HFFc6 (cell line): ENCODE measurements around the gene PACS2. TPM values are rescaled to one million over a fixed set of nuclear protein-coding genes. Genes with fewer than 3 reads are reported as not detected.

Experiments
- DNase-seq: peaks from one replicate; pipeline ENCODE4 v3.0.0-alpha.2; 2018
- H3K27ac Mint-ChIP-seq: 2 replicates; pipeline ENCODE4 v1.8.0; 2020; ENCODE audit warnings: mild to moderate bottlenecking, mixed read lengths
- H3K27me3 Mint-ChIP-seq: 2 replicates; pipeline ENCODE4 v1.8.0; 2021; ENCODE audit warnings: mild to moderate bottlenecking, moderate library complexity, mixed read lengths; ENCODE audit not compliant: insufficient read depth
- H3K36me3 Mint-ChIP-seq: 2 replicates; pipeline ENCODE4 v1.8.0; 2021; ENCODE audit warnings: low read depth, mixed read lengths
- H3K4me1 Mint-ChIP-seq: 2 replicates; pipeline ENCODE4 v1.8.0; 2020; ENCODE audit warnings: low read depth, mixed read lengths
- H3K4me3 Mint-ChIP-seq: 2 replicates; pipeline ENCODE4 v1.8.0; 2020; ENCODE audit warnings: mild to moderate bottlenecking, moderate library complexity, mixed read lengths
- H3K9me3 Mint-ChIP-seq: 2 replicates; pipeline ENCODE4 v1.8.0; 2020; ENCODE audit warnings: mild to moderate bottlenecking, mixed read lengths
- total RNA-seq, 6 experiments: library from RNA; stranded (reverse); fragmentation: NEBNext Ultra II Directional; extraction: Animal tissue kit (Norgen Biotek cat#: 25700); gene quantifications; 2 replicates in 1 of 6; 3 replicates in 5 of 6; pipeline ENCODE4 v1.2.3, GENCODE V29; 2021
- TF ChIP-seq, protein P1 (sequence below): fragments of 200-600 bp; sonication (generic); IDR thresholded peaks from 2 replicates; pipeline ENCODE4 v1.5.0; 2021; ENCODE audit warnings: antibody characterized with exemption, mild to moderate bottlenecking

The PACS2 gene
- total RNA-seq, 6 experiments from 2014 or later, result 33.5 to 38.5 (median 35.2) TPM

DNA sequence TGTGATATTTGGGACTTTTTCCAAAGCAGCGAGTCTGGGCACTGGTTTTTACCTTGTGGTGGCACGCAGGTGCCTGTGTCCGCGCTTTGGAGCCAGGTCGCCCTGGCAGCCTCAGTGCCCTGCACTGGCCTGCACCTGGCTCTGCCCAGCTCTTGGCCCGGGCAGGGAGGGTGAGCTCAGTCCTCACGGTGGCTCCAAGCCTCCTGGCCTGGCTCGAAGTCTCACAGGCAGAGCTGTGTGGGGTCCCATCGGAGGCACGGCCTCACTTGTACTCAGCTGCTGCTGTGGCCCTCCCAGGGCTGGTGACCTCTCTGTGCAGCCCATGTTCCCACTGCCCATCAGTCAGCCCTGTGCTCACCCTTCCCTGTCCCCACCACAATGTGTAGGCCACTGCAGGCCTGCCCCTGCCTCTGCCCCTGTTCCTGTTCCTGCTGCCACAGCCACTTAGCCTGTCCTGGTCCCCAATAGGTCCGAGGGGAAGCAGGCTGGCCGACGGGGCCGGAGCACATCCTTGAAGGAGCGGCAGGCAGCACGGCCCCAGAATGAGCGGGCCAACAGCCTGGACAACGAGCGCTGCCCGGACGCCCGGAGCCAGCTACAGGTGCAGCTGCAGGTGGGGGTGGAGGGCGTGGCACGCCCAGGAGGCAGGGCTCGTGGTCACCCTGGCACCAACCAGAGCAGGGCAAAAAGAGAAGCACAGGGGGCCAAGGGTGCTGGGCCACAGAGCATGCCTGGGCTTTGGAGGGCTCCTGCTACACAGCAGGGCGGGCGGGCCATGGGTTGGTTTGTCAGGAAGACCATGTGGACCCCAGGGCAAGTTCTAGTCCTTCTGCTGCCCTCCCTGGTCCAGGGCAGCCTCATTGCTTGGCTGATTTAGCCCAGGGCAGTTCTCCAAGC lies 67.1 kb downstream of the PACS2 start:
- no peaks in the 10 kb centered on the region for H3K9me3 Mint-ChIP-seq
- H3K27ac Mint-ChIP-seq, result no peak overlapping the region
- TF ChIP-seq, protein P1, sequence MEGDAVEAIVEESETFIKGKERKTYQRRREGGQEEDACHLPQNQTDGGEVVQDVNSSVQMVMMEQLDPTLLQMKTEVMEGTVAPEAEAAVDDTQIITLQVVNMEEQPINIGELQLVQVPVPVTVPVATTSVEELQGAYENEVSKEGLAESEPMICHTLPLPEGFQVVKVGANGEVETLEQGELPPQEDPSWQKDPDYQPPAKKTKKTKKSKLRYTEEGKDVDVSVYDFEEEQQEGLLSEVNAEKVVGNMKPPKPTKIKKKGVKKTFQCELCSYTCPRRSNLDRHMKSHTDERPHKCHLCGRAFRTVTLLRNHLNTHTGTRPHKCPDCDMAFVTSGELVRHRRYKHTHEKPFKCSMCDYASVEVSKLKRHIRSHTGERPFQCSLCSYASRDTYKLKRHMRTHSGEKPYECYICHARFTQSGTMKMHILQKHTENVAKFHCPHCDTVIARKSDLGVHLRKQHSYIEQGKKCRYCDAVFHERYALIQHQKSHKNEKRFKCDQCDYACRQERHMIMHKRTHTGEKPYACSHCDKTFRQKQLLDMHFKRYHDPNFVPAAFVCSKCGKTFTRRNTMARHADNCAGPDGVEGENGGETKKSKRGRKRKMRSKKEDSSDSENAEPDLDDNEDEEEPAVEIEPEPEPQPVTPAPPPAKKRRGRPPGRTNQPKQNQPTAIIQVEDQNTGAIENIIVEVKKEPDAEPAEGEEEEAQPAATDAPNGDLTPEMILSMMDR, result no peak
- peaks cover 5% of the 10 kb centered on the region; the same call in 1 of the 2 replicates for H3K36me3 Mint-ChIP-seq
- no peak for DNase-seq
- no peak overlapping the region for H3K4me3 Mint-ChIP-seq
- H3K27me3 Mint-ChIP-seq, result peaks cover 1% of the 10 kb centered on the region; the same call in 1 of the 2 replicates
- no peaks in the 10 kb centered on the region for H3K4me1 Mint-ChIP-seq

DNA sequence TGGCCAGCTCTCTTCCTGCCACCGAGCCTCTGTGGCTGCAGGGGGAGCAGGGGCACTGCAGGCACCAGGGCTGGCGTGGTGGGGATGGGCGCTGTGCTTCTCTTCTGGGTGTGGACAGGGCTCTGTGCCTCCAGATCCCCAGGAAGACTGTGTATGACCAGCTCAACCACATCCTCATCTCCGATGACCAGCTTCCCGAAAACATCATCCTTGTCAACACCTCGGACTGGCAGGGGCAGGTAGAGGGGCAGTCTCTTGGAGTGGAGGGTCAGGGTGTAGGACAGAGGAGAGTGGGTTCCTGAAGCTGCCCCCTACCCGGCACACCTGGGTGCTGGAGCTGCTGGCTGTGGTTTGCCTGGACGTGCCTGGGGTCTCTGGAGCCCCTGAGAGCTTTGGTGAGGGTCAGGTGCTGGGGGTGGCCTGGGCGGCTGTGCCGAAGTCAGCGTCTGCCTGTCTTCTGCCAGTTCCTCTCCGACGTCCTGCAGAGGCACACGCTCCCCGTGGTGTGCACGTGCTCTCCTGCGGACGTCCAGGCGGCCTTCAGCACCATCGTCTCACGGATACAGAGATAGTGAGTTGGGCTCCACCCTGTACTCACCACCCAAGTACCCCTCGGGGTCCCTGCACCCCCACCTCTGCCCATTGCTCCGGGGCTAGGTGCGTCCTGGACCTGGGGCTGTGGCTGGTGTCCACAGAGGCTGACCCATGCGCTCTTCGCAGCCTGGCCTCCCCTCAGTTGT lies 68.0 kb downstream of the PACS2 start:
- Mint-ChIP-seq H3K27me3 (peaks cover 1% of the 10 kb centered on the region; the same call in 1 of the 2 replicates), H3K27ac (no peak overlapping the region), H3K36me3 (peaks cover 5% of the 10 kb centered on the region; the same call in 1 of the 2 replicates), H3K9me3 (no peaks in the 10 kb centered on the region), H3K4me3 (no peak overlapping the region), H3K4me1 (no peaks in the 10 kb centered on the region)
- TF ChIP-seq, protein P1, result no peak
- DNase-seq, result no peak

DNA sequence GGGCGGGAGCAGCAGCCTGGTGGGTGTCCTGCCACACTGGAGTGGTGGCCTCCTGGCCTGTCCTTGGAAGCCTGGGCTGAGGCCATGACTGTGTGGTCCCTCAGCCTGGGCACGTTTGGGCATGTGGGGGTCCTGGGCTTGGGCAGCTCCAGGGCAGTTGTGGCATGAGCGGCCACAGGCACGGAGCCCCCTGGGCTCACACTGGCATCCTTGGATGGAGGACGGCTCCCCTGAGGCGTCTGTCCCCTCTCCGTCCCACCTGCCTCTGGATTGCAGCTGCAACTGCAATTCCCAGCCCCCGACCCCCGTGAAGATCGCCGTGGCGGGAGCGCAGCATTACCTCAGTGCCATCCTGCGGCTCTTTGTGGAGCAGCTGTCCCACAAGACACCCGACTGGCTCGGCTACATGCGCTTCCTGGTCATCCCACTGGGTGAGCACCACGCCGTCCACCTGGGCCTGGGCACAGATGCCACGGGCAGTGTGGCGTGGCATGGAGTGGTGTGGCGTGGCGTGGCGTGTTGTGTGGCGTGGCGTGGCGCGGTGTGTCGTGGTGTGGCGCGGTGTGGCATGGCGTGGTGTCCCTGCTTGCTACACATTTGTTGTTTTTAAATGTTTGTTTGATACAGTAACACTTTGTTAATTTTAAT lies 68.7 kb downstream of the PACS2 start:
- Mint-ChIP-seq H3K4me3 (no peak overlapping the region), H3K9me3 (no peaks in the 10 kb centered on the region), H3K27me3 (no peaks in the 10 kb centered on the region), H3K4me1 (no peaks in the 10 kb centered on the region), H3K27ac (no peak overlapping the region), H3K36me3 (peaks cover 5% of the 10 kb centered on the region; the same call in 1 of the 2 replicates)
- no peak for DNase-seq
- TF ChIP-seq, protein P1, result no peak

DNA sequence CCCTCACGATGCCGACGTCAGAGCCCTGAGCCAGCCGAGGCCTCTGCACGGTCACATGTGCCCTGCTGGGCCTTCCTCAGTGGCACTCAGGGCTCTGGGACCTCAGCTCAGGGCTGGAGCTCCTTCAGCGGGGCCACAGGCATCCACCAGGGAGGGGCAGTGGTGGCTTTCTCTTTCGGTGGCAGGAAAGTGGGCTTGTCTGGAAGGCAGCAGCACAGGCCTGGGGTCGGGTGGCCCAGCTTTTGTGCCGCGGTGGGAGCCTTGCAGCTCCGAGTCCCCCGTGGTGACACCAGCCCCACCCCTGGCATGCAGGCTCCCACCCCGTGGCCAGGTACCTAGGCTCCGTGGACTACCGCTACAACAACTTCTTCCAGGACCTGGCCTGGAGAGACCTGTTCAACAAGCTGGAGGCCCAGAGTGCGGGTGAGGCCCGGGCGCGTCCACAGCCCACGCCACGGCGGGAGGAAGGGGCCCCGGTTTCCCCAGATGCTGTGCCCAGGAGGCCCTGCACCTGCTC lies 69.6 kb downstream of the PACS2 start:
- TF ChIP-seq, protein P1, result no peak
- H3K36me3 Mint-ChIP-seq, result peaks cover 5% of the 10 kb centered on the region; the same call in 1 of the 2 replicates
- no peak overlapping the region for H3K4me3 Mint-ChIP-seq
- H3K9me3 Mint-ChIP-seq, result no peaks in the 10 kb centered on the region
- no peak for DNase-seq
- H3K4me1 Mint-ChIP-seq, result no peaks in the 10 kb centered on the region
- no peaks in the 10 kb centered on the region for H3K27me3 Mint-ChIP-seq
- no peak overlapping the region for H3K27ac Mint-ChIP-seq

DNA sequence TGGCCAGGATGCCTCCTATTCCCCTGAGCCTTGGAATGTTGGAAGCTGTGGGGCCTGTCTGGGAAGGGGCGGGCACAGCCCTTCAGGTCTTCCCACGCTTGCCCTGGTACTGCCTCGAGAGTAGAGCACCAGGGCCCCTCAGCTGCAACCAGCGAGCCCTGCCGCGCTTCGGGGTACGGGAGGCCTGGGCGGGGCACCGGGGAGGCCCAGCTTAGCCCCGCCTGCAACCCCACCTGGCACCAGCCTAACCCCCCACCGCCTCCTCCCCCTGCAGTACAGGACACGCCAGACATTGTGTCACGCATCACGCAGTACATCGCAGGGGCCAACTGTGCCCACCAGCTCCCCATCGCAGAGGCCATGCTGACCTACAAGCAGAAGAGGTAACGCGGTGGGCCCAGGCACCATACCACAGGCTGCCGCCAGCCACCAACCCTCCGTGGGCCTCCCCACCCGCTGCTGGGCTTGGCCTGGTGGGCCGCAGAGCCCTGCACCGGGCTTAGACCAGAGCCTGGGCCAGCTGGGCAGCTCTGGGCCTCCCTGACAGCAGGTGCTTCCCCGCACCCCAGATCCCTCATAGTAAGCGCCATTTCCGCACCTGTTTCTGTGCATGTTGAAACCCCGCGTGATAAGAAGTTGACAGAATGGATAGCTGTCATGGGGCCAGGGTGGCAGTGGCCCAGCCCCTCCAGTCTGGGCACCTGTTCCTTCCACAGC lies 70.2 kb downstream of the PACS2 start:
- TF ChIP-seq, protein P1, result no peak
- H3K9me3 Mint-ChIP-seq, result no peaks in the 10 kb centered on the region
- H3K27ac Mint-ChIP-seq, result no peak overlapping the region
- no peak overlapping the region for H3K4me3 Mint-ChIP-seq
- no peak for DNase-seq
- no peaks in the 10 kb centered on the region for H3K4me1 Mint-ChIP-seq
- no peaks in the 10 kb centered on the region for H3K27me3 Mint-ChIP-seq
- peaks cover 5% of the 10 kb centered on the region; the same call in 1 of the 2 replicates for H3K36me3 Mint-ChIP-seq
